Measurements from ENCODE around the gene FUCA1.

FUCA1 gene

DNA sequence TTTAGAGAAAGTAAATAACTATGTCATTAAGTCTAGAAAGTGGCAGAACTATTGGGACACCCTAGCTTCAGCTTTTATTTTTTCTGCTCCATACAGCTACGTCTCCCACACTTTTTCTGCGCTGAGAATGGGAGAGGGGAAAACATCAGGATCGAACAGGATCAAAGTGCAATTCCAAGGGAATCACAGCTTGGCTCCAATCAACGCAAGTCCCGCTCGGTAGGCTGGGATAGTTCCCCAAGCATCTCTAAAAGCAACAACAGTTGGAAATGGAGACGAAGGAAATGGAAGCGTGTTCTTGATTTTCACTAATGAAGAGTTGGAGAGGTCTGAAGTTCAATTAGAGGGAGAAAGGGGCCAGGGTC, 43.4 kb downstream of the FUCA1 start:
- no peak for DNase-seq (ENCODE audit: low read depth)
- TF ChIP-seq, protein P1, sequence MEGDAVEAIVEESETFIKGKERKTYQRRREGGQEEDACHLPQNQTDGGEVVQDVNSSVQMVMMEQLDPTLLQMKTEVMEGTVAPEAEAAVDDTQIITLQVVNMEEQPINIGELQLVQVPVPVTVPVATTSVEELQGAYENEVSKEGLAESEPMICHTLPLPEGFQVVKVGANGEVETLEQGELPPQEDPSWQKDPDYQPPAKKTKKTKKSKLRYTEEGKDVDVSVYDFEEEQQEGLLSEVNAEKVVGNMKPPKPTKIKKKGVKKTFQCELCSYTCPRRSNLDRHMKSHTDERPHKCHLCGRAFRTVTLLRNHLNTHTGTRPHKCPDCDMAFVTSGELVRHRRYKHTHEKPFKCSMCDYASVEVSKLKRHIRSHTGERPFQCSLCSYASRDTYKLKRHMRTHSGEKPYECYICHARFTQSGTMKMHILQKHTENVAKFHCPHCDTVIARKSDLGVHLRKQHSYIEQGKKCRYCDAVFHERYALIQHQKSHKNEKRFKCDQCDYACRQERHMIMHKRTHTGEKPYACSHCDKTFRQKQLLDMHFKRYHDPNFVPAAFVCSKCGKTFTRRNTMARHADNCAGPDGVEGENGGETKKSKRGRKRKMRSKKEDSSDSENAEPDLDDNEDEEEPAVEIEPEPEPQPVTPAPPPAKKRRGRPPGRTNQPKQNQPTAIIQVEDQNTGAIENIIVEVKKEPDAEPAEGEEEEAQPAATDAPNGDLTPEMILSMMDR (IDR thresholded peaks at IDR 0.05; ENCODE audit: low read depth, low read length, missing control alignments), result no peak
- H3K4me3 ChIP-seq (ENCODE audit: low read depth, low read length), result peak overlapping the region; percentile 97

DNA sequence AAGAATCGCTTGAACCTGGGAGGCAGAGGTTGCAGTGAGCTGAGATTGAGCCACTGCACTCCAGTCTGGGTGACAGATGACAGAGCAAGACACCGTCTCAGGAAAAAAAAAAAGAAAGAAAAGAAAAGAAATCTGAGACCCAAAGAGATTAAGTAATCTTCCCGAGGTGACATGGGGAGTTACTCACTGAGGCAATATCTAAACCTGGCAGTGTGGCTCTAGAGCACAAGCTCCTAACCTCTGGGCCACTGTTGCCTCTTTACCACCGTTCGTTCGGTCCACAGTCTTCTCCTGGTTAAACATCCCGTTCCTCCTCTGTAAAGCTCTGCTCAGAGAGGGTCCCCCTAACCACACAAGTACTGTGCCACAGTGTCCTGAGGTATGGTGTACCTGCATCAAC, 44.3 kb downstream of the FUCA1 start:
- TF ChIP-seq, protein P1 (IDR thresholded peaks at IDR 0.05; ENCODE audit: low read depth, low read length, missing control alignments), result no peak
- H3K4me3 ChIP-seq (ENCODE audit: low read depth, low read length), result no peak overlapping the region; the same call in 1 of the 2 replicates
- no peak for DNase-seq (ENCODE audit: low read depth)

DNA sequence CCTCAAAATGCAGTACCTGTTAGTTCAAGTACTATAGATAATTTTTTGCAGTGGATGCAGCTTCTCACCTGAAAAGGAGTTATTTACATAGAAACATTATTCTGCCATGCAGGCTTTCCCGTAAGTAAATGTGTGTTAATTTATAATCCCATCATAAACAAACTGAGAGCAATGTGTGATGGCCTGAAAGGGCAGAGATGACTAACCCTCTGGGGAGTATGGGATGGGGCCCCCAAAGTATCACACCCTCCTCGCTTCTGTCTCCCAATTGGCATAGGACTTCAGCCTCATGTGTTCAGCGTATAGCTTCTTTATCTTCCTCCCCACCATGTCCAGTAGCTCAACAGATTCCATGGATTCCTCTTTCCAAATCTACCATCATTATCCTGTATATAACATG, 50.5 kb downstream of the FUCA1 start:
- DNase-seq (ENCODE audit: low read depth), result no peak
- H3K4me3 ChIP-seq (ENCODE audit: low read depth, low read length), result no peak overlapping the region
- TF ChIP-seq, protein P1 (IDR thresholded peaks at IDR 0.05; ENCODE audit: low read depth, low read length, missing control alignments), result no peak

DNA sequence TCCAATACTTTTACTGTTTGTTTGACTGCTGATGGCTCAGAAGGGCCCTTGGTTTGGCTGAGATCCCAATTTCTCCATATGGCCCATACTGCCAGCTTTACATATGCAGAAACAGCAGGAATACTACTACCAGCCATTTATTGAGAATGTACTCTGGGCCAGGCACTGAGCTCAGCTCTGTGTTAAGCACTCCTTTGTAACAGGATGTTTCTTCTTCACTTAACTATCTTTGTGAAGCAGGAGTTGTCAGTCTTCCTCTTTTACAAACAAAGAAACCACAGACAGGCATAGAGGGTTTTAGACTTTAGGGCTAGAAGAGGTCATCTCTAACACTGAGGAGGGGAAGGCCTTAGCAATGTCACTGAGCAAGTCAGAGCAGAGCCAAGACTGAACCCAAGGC, 51.2 kb downstream of the FUCA1 start:
- TF ChIP-seq, protein P1 (IDR thresholded peaks at IDR 0.05; ENCODE audit: low read depth, low read length, missing control alignments), result no peak
- H3K4me3 ChIP-seq (ENCODE audit: low read depth, low read length), result no peak overlapping the region
- no peak for DNase-seq (ENCODE audit: low read depth)

DNA sequence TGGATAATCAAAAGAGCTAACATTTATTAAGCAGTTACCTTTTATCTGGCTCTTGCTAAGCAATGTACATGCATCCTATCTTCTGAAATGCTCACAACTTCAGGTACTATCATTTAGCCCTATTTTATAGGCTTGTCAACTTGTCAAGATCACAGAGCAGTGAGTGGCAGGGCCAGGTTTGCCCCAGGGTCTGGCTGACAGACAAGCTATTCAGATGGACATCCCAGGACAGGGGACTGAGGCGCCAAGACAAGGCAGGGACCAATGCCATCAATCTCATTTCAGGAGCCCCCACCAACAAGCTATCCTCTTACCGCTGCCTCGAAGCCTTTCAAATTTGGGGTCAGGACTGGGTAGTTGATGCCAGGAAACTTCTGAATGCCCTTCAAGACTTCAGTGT, 51.7 kb downstream of the FUCA1 start:
- H3K4me3 ChIP-seq (ENCODE audit: low read depth, low read length), result no peak overlapping the region
- TF ChIP-seq, protein P1 (IDR thresholded peaks at IDR 0.05; ENCODE audit: low read depth, low read length, missing control alignments), result no peak
- no peak for DNase-seq (ENCODE audit: low read depth)

DNA sequence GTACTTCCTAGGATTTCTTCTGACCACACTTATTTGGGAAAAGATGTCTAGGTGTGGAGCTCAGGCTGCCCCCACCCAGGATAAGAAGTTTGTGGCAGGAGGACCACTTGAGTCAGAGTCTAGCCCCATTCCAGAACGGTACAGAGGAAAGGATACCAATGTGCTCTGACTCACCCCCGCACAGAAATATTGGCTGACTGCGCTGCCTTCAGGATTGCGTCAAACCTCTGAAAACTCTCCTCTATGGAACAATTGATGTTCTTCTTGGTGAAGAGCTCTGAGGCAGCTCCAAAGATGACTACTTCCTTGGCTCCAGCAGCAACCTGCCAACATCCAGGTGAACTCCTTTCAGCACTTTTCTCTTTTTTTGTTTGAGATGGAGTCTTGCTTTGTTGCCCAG, 54.1 kb downstream of the FUCA1 start:
- TF ChIP-seq, protein P1 (IDR thresholded peaks at IDR 0.05; ENCODE audit: low read depth, low read length, missing control alignments), result no peak
- no peak overlapping the region for H3K4me3 ChIP-seq (ENCODE audit: low read depth, low read length)
- no peak for DNase-seq (ENCODE audit: low read depth)

DNA sequence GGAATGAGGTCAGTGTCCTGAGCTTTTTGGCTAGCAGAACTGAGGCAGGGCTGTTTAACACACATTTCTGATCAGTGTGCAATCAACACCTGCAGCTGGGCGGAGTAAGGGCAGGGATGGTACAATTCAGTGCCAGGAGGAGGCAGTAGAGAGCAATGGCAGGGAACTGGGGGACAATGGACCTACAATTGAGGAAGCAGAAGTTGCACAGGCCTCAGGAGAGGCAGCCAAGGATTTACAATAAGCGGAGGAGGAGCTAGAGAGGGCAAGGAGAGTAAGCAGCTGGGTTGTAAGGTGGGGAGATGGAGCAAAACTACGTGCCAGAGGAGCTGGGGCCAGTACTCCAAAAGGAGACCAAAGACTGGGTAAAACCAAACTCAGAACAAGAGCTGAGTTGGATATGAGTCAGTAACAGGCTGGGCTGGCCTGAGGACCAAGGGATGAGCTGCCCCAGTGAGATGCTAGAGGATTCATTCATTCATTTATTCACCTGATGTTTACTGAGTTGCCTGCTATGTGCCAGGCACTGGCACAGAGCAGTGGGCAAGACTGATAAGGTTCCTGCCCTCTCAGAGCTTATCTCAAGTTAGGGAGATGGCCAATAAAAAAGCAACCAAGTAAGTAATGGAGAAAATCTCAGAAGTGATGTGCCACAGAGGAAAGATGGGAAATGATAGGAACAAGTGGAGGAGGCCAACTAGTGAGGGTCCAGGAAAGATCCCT, 57.1 kb downstream of the FUCA1 start:
- TF ChIP-seq, protein P1 (IDR thresholded peaks at IDR 0.05; ENCODE audit: low read depth, low read length, missing control alignments), result peak; percentile 91
- H3K4me3 ChIP-seq (ENCODE audit: low read depth, low read length), result no peak overlapping the region
- peak; percentile 62 for DNase-seq (ENCODE audit: low read depth)
